Measurements from ENCODE around the gene SRSF4. TPM values are rescaled to one million over a fixed set of nuclear protein-coding genes. Genes with fewer than 3 reads are reported as not detected.
"Not testable (repeated sequence)": the region's sequence is repeated elsewhere in the genome, so short reads cannot be mapped to it uniquely, and the experiment has no call there.

The SRSF4 gene
- total RNA-seq, 3 donors from 2014 or later (not counting 1 experiment from before 2014, with no cell fraction given) = 90.2 to 114 (median 101) TPM

GRCh38 chr1:29112705-29113412 lies 68.8 kb downstream of the SRSF4 start:
- H3K4me3 Mint-ChIP-seq = no peak overlapping the region
- H3K4me1 Mint-ChIP-seq = peaks cover 13 to 18% of the 10 kb centered on the region in 2 donors
- 91% methylated on average over 7 of the region's 7 CpGs for WGBS (ENCODE audit: insufficient coverage)
- no peaks in the 10 kb centered on the region for H3K9me3 Mint-ChIP-seq
- Histone ChIP-seq H3K27ac (ENCODE audit: low read length) (no peak overlapping the region), H3K36me3 (ENCODE audit: control insufficient read depth, insufficient read depth, low read length) (peaks cover 55% of the 10 kb centered on the region), H3K27me3 (ENCODE audit: control insufficient read depth, insufficient read depth, low read length) (no peaks in the 10 kb centered on the region), H3K4me3 (ENCODE audit: low read length) (no peak overlapping the region), H3K9me3 (ENCODE audit: control insufficient read depth, insufficient read depth, low read length) (no peaks in the 10 kb centered on the region), H3K4me1 (ENCODE audit: control insufficient read depth, insufficient read depth, low read length) (no peaks in the 10 kb centered on the region)
- DNase-seq = no peak
- H3K27ac Mint-ChIP-seq = peak overlapping the region; percentile 10 to 38
- peaks cover 22% of the 10 kb centered on the region for H3K36me3 Mint-ChIP-seq
- no peak for TF ChIP-seq CTCF (IDR thresholded peaks at IDR 0.05)
- intact Hi-C loops (cut with micrococcal nuclease) = no loop called here
- H3K27me3 Mint-ChIP-seq (ENCODE audit: low read depth in 2 of 2) = no peaks in the 10 kb centered on the region
- ATAC-seq = no peak

GRCh38 chr1:29108041-29108440 lies 73.7 kb downstream of the SRSF4 start:
- H3K9me3 Mint-ChIP-seq; H3K4me3 ChIP-seq (ENCODE audit: low read length); H3K4me1 ChIP-seq (ENCODE audit: control insufficient read depth, insufficient read depth, low read length); intact Hi-C loops (cut with micrococcal nuclease); H3K27ac ChIP-seq (ENCODE audit: low read length); ATAC-seq; H3K27me3 ChIP-seq (ENCODE audit: control insufficient read depth, insufficient read depth, low read length); DNase-seq; H3K27ac Mint-ChIP-seq; H3K9me3 ChIP-seq (ENCODE audit: control insufficient read depth, insufficient read depth, low read length); H3K4me3 Mint-ChIP-seq; H3K27me3 Mint-ChIP-seq (ENCODE audit: low read depth in 2 of 2): not testable (repeated sequence)
- peaks cover 12% of the 10 kb centered on the region for H3K36me3 Mint-ChIP-seq
- WGBS (ENCODE audit: insufficient coverage) = 100% methylated on average over 2 of the region's 6 CpGs
- H3K36me3 ChIP-seq (ENCODE audit: control insufficient read depth, insufficient read depth, low read length) = peaks cover 31% of the 10 kb centered on the region
- H3K4me1 Mint-ChIP-seq = peaks cover 11% of the 10 kb centered on the region in 2 donors

GRCh38 chr1:29105822-29106221 lies 75.9 kb downstream of the SRSF4 start:
- H3K9me3 ChIP-seq (ENCODE audit: control insufficient read depth, insufficient read depth, low read length) = no peaks in the 10 kb centered on the region
- Mint-ChIP-seq H3K4me3 (no peak overlapping the region), H3K27ac (no peak overlapping the region), H3K27me3 (ENCODE audit: low read depth in 2 of 2) (no peaks in the 10 kb centered on the region), H3K9me3 (no peaks in the 10 kb centered on the region), H3K36me3 (no peaks in the 10 kb centered on the region), H3K4me1 (peaks cover 0 to 3% of the 10 kb centered on the region in 2 donors)
- no peak overlapping the region for H3K27ac ChIP-seq (ENCODE audit: low read length)
- intact Hi-C loops (cut with micrococcal nuclease) = no loop called here
- H3K4me3 ChIP-seq (ENCODE audit: low read length) = no peak overlapping the region
- TF ChIP-seq CTCF (IDR thresholded peaks at IDR 0.05) = no peak
- peaks cover 27% of the 10 kb centered on the region for H3K36me3 ChIP-seq (ENCODE audit: control insufficient read depth, insufficient read depth, low read length)
- DNase-seq = no peak
- ATAC-seq = no peak
- H3K4me1 ChIP-seq (ENCODE audit: control insufficient read depth, insufficient read depth, low read length) = no peaks in the 10 kb centered on the region
- no peaks in the 10 kb centered on the region for H3K27me3 ChIP-seq (ENCODE audit: control insufficient read depth, insufficient read depth, low read length)
- 97% methylated on average over 6 of the region's 6 CpGs for WGBS (ENCODE audit: insufficient coverage)

- H3K27ac ChIP-seq (ENCODE audit: low read length) = no peak overlapping the region
- Mint-ChIP-seq H3K4me1 (peaks cover 7 to 13% of the 10 kb centered on the region in 2 donors), H3K27me3 (ENCODE audit: low read depth in 2 of 2) (no peaks in the 10 kb centered on the region), H3K4me3 (no peak overlapping the region), H3K27ac (no peak overlapping the region), H3K9me3 (no peaks in the 10 kb centered on the region), H3K36me3 (peaks cover 7% of the 10 kb centered on the region)
- WGBS (ENCODE audit: insufficient coverage) = no CpG with 5 or more reads among the region's 1 CpG
- no peak overlapping the region for H3K4me3 ChIP-seq (ENCODE audit: low read length)
- H3K4me1 ChIP-seq (ENCODE audit: control insufficient read depth, insufficient read depth, low read length) = no peaks in the 10 kb centered on the region
- no peaks in the 10 kb centered on the region for H3K27me3 ChIP-seq (ENCODE audit: control insufficient read depth, insufficient read depth, low read length)
- no peaks in the 10 kb centered on the region for H3K9me3 ChIP-seq (ENCODE audit: control insufficient read depth, insufficient read depth, low read length)
- DNase-seq = no peak
- intact Hi-C loops (cut with micrococcal nuclease) = no loop called here
- peaks cover 34% of the 10 kb centered on the region for H3K36me3 ChIP-seq (ENCODE audit: control insufficient read depth, insufficient read depth, low read length)
- no peak for TF ChIP-seq CTCF (IDR thresholded peaks at IDR 0.05)
- no peak for ATAC-seq
Measured at GRCh38 chr1:29100487-29100886, 81.2 kb downstream of the SRSF4 start.

All from natural killer cell (primary cell).